GM18511 (cell line): ENCODE measurements around the gene CNTLN.
"Not testable (repeated sequence)": the region's sequence is repeated elsewhere in the genome, so short reads cannot be mapped to it uniquely, and the experiment has no call there.

Experiments used
- ATAC-seq: cut with Tn5 transposase; IDR thresholded peaks from one replicate; pipeline ENCODE4 v1.9.1; 2021; ENCODE audit warnings: mild to moderate bottlenecking, moderate library complexity; ENCODE audit not compliant: unreplicated experiment

CNTLN gene

GRCh38 chr9:17486396-17486795, 351.6 kb downstream of the CNTLN start:
- ATAC-seq = no peak

- ATAC-seq = no peak
Measured at GRCh38 chr9:17487467-17487866, 352.6 kb downstream of the CNTLN start.

GRCh38 chr9:17488662-17489061, 353.8 kb downstream of the CNTLN start:
- ATAC-seq = no peak

GRCh38 chr9:17490110-17490509, 355.3 kb downstream of the CNTLN start:
- no peak for ATAC-seq

- ATAC-seq = no peak
Measured at GRCh38 chr9:17491780-17492179, 356.9 kb downstream of the CNTLN start.

- no peak for ATAC-seq
Measured at GRCh38 chr9:17503196-17503595, 368.4 kb downstream of the CNTLN start.

GRCh38 chr9:17509151-17509550, 374.3 kb downstream of the CNTLN start:
- ATAC-seq = no peak

GRCh38 chr9:17509701-17510100, 374.9 kb downstream of the CNTLN start:
- ATAC-seq = no peak

GRCh38 chr9:17519761-17520160, 384.9 kb downstream of the CNTLN start:
- no peak for ATAC-seq

- no peak for ATAC-seq
Measured at GRCh38 chr9:17520268-17521064, 385.6 kb downstream of the CNTLN start.

GRCh38 chr9:17521100-17521855, 386.4 kb downstream of the CNTLN start:
- ATAC-seq = no peak

- ATAC-seq = not testable (repeated sequence)
Measured at GRCh38 chr9:17526726-17527125, 391.9 kb downstream of the CNTLN start.

- no peak for ATAC-seq
Measured at GRCh38 chr9:17528859-17529258, 394.0 kb downstream of the CNTLN start.

GRCh38 chr9:17531642-17532254, 396.9 kb downstream of the CNTLN start:
- peak; percentile 89 for ATAC-seq

GRCh38 chr9:17532461-17532860, 397.6 kb downstream of the CNTLN start:
- ATAC-seq = no peak

GRCh38 chr9:17535176-17535575, 400.3 kb downstream of the CNTLN start:
- ATAC-seq = no peak

- ATAC-seq = no peak
Measured at GRCh38 chr9:17536027-17536426, 401.2 kb downstream of the CNTLN start.

- no peak for ATAC-seq
Measured at GRCh38 chr9:17551023-17551422, 416.2 kb downstream of the CNTLN start.
